Keratinocyte (primary cell): ENCODE data around the gene PCID2. TPM values are rescaled to one million over a fixed set of nuclear protein-coding genes. Genes with fewer than 3 reads are reported as not detected.

Source experiments
- DNase-seq: peaks from one replicate; pipeline ENCODE4 v3.0.0-alpha.2; 2011; ENCODE audit warnings: low read depth, missing footprints, low spot score
- FAIRE-seq: peaks from 2 replicates; lab custom pipeline; 2011; peaks lifted over from hg19 to GRCh38; lab: Jason Lieb, UNC
- H2AFZ ChIP-seq: 2 replicates; pipeline ENCODE4 v1.6.0; 2012; ENCODE audit warnings: low read length, control low read depth, inconsistent platforms; ENCODE audit not compliant: control insufficient read depth
- H3K27ac ChIP-seq: 2 replicates; pipeline ENCODE4 v1.5.1; 2011; ENCODE audit warnings: low read length; ENCODE audit not compliant: control insufficient read depth, insufficient read depth
- H3K27me3 ChIP-seq: 3 replicates; pipeline ENCODE4 v1.6.0; 2011; ENCODE audit warnings: low read length; ENCODE audit not compliant: control insufficient read depth, insufficient read depth; ENCODE audit errors: extremely low read depth
- H3K36me3 ChIP-seq, 2 experiments: 2 replicates in 1 of 2; 3 replicates in 1 of 2; pipeline ENCODE4 v1.5.1; 2011; ENCODE audit warnings: low read length in 2 of 2, mild to moderate bottlenecking in 1 of 2; ENCODE audit not compliant: control insufficient read depth in 2 of 2, insufficient read depth in 2 of 2; ENCODE audit errors: extremely low read depth in 1 of 2
- H3K4me1 ChIP-seq: 3 replicates; pipeline ENCODE4 v1.5.1; 2011; ENCODE audit warnings: low read length; ENCODE audit not compliant: control insufficient read depth, insufficient read depth; ENCODE audit errors: extremely low read depth
- H3K4me2 ChIP-seq: 3 replicates; pipeline ENCODE4 v1.6.0; 2011; ENCODE audit warnings: low read depth, low read length; ENCODE audit not compliant: control insufficient read depth, insufficient read depth; ENCODE audit errors: extremely low read depth
- H3K4me3 ChIP-seq, 3 experiments: fragments of 200-600 bp in 1 of 3; sonication (generic) in 1 of 3; 2 replicates in 2 of 3; 3 replicates in 1 of 3; pipeline ENCODE4 v1.5.1; 2011 to 2016; ENCODE audit warnings: low read length in 3 of 3, mild to moderate bottlenecking in 3 of 3, control low read depth in 2 of 3, inconsistent platforms in 1 of 3, low read depth in 1 of 3, mixed read lengths in 1 of 3, mixed run types in 1 of 3, moderate library complexity in 1 of 3; ENCODE audit not compliant: control insufficient read depth in 2 of 3, insufficient read depth in 2 of 3; ENCODE audit errors: extremely low read depth in 1 of 3
- H3K79me2 ChIP-seq: 2 replicates; pipeline ENCODE4 v1.6.0; 2012; ENCODE audit warnings: low read length; ENCODE audit not compliant: control insufficient read depth, insufficient read depth
- H3K9ac ChIP-seq: 3 replicates; pipeline ENCODE4 v1.6.0; 2011; ENCODE audit warnings: low read length; ENCODE audit not compliant: control insufficient read depth, insufficient read depth; ENCODE audit errors: extremely low read depth
- H3K9me1 ChIP-seq: 3 replicates; pipeline ENCODE4 v1.6.0; 2011; ENCODE audit warnings: low read length; ENCODE audit not compliant: control insufficient read depth, insufficient read depth; ENCODE audit errors: extremely low read depth
- H3K9me3 ChIP-seq: 2 replicates; pipeline ENCODE4 v1.5.1; 2012; ENCODE audit warnings: low read depth, low read length; ENCODE audit not compliant: control insufficient read depth
- H4K20me1 ChIP-seq: 3 replicates; pipeline ENCODE4 v1.6.0; 2011; ENCODE audit warnings: low read length; ENCODE audit not compliant: control insufficient read depth, insufficient read depth; ENCODE audit errors: extremely low read depth
- CTCF ChIP-seq, 3 experiments: IDR thresholded peaks in 1 of 3; conservative IDR thresholded peaks in 1 of 3; optimal IDR thresholded peaks in 1 of 3; 2 replicates in 2 of 3; 3 replicates in 1 of 3; pipeline versions ENCODE3 to v1.5.1; 2011; ENCODE audit warnings: low read length in 3 of 3, mild to moderate bottlenecking in 3 of 3, moderate library complexity in 2 of 3, control low read depth in 1 of 3, inconsistent platforms in 1 of 3; ENCODE audit not compliant: insufficient read depth in 2 of 3; ENCODE audit errors: extremely low read depth in 1 of 3
- EZH2 ChIP-seq: IDR thresholded peaks from one replicate; pipeline ENCODE4 v1.6.1; 2012; ENCODE audit warnings: inconsistent platforms, mild to moderate bottlenecking, low read length, moderate library complexity
- dilution Hi-C: fragments of 300-500 bp; cut with MboI; formaldehyde crosslinking; loops from one replicate; pipeline ENCODE4 v1.7.0; 2020; ENCODE audit warnings: low sequenced_read_pairs; ENCODE audit not compliant: extremely low pct_ligation_motif_present
- polyA plus RNA-seq, 5 experiments: library from polyadenylated mRNA; depleted of rRNA in 3 of 5; stranded (reverse) in 3 of 5; stranded (forward) in 1 of 5; unstranded in 1 of 5; fragments of >200 nt; gene quantifications; 1 replicate in 1 of 5; 2 replicates in 3 of 5; 3 replicates in 1 of 5; pipeline versions ENCODE4 v1.2.1 to v1.2.3, GENCODE V29; 2011 to 2012; ENCODE audit warnings: missing spikeins in 2 of 5, low read depth in 1 of 5, low replicate concordance in 1 of 5

The PCID2 gene
- polyA plus RNA-seq, 1 donor (not counting 4 experiments of a cell fraction or from before 2014, with no cell fraction given): 76.5 TPM

GRCh38 chr13:113209759-113210421, 1.4 kb upstream of the PCID2 start:
- no peak for FAIRE-seq

GRCh38 chr13:113209336-113209758, 878 bp upstream of the PCID2 start, which contains the start of gene CUL4A:
Gene CUL4A, plus strand, starts transcription at chr13:113209613. Its CDS starts 15 bp downstream, at chr13:113209628.
- no peaks in the 10 kb centered on the region for H3K27me3 ChIP-seq
- H4K20me1 ChIP-seq: peaks cover 24% of the 10 kb centered on the region
- TF ChIP-seq CTCF (optimal IDR thresholded peaks at IDR 0.05 in 1 of 3, IDR thresholded peaks at IDR 0.05 in 1 of 3, conservative IDR thresholded peaks at IDR 0.05 in 1 of 3; ENCODE audit: extremely low read depth in 1 of 3, insufficient read depth in 2 of 3, low read length in 3 of 3) (no peak), EZH2 (no peak)
- no peak for FAIRE-seq
- peaks cover 3 to 9% of the 10 kb centered on the region in 2 experiments for H3K36me3 ChIP-seq
- peaks cover 5% of the 10 kb centered on the region for H3K9me1 ChIP-seq
- H2AFZ ChIP-seq: peak within 1 kb of the TSS; percentile 88
- H3K4me1 ChIP-seq: peaks cover 32% of the 10 kb centered on the region
- peak within 1 kb of the TSS; percentile 97 for H3K9ac ChIP-seq
- peaks cover 86% of the 10 kb centered on the region for H3K79me2 ChIP-seq
- H3K4me2 ChIP-seq: peak within 1 kb of the TSS; percentile 95
- H3K4me3 ChIP-seq: peak within 1 kb of the TSS; percentile 79 to 97 (median 93)
- dilution Hi-C loops: no loop called here
- H3K9me3 ChIP-seq: no peaks in the 10 kb centered on the region
- no peak for DNase-seq
- peak within 1 kb of the TSS; percentile 96 for H3K27ac ChIP-seq

More at GRCh38 chr13:113209759-113210421, 1.4 kb upstream of the PCID2 start:
- H2AFZ ChIP-seq: peak overlapping the region; percentile 52
- peak overlapping the region; percentile 95 for H3K4me2 ChIP-seq
- peaks cover 3 to 6% of the 10 kb centered on the region in 2 experiments for H3K36me3 ChIP-seq
- H3K27ac ChIP-seq: peak overlapping the region; percentile 96
- no peaks in the 10 kb centered on the region for H3K27me3 ChIP-seq
- H3K4me1 ChIP-seq: peaks cover 32% of the 10 kb centered on the region
- DNase-seq: no peak
- H4K20me1 ChIP-seq: peaks cover 26% of the 10 kb centered on the region
- TF ChIP-seq EZH2 (no peak), CTCF (optimal IDR thresholded peaks at IDR 0.05 in 1 of 3, IDR thresholded peaks at IDR 0.05 in 1 of 3, conservative IDR thresholded peaks at IDR 0.05 in 1 of 3; ENCODE audit: extremely low read depth in 1 of 3, insufficient read depth in 2 of 3, low read length in 3 of 3) (no peak)
- H3K4me3 ChIP-seq: peak overlapping the region; percentile 79 to 93 (median 90)
- peaks cover 86% of the 10 kb centered on the region for H3K79me2 ChIP-seq
- peaks cover 7% of the 10 kb centered on the region for H3K9me1 ChIP-seq
- H3K9ac ChIP-seq: peak overlapping the region; percentile 97
- dilution Hi-C loops: no loop called here
- H3K9me3 ChIP-seq: no peaks in the 10 kb centered on the region
